Measurements from ENCODE around the gene GABPB1. TPM values are rescaled to one million over a fixed set of nuclear protein-coding genes. Genes with fewer than 3 reads are reported as not detected.

GABPB1 gene
- total and polyA plus RNA-seq, 2 experiments from 2014 or later: 23.3 to 38.7 TPM

DNA sequence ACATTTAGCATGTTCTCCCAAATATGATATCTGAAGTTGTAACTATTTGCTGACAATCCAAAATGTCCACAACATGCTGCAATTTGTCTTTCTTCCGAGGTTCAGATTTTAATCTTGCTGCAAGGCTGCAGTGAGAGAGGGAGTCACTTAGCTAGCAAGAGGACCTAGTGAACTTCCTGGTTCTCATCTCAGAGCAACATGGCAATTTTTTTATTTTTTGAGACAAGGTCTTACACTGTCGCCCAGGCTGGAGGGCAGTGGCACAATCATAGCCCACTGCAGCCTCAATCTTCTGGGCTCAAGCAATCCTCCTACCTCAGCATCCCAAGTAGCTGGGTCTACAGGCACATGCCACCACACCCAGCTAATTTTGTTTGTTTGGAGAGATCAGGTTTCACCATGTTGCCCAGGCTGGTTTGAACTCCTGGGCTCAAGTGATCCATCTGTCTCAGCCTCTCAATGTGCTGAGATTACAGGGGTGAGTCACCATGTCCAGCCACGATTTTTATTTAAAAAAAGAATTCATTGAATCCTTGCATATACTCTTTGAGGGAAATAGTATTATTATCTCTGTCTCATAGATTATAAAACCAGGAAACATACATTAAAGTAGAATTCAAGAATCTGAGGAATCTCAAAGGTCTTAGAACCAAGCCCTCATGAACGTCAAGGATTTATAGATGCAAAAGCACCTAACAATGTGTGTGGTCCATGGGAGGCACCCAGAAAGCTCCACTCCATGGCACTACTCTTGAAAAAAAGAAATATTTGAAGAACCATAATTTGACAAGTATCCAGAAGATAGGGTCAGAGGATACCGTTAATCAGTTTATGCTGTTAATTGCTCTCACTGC lies 98.6 kb downstream of the GABPB1 start:
- H2AFZ ChIP-seq: no peak overlapping the region
- no peaks in the 10 kb centered on the region for H3K79me2 ChIP-seq
- H4K20me1 ChIP-seq (ENCODE audit: insufficient read depth, poor library complexity, severe bottlenecking): no peaks in the 10 kb centered on the region
- H3K4me1 ChIP-seq (ENCODE audit: insufficient read depth): no peaks in the 10 kb centered on the region
- no peak overlapping the region for H3K4me2 ChIP-seq
- H3K27ac ChIP-seq: no peak overlapping the region
- DNase-seq (ENCODE audit: low spot score): no peak
- no peaks in the 10 kb centered on the region for H3K9me3 ChIP-seq (ENCODE audit: low read depth)
- no peak overlapping the region for H3K4me3 ChIP-seq
- WGBS (ENCODE audit: low lambda C conversion rate, missing lambda C conversion rate): 58% methylated on average over 5 of the region's 5 CpGs
- TF ChIP-seq EZH2 (IDR thresholded peaks at IDR 0.05; ENCODE audit: borderline replicate concordance) (no peak), EZH2phosphoT487 (IDR thresholded peaks at IDR 0.05; ENCODE audit: low read depth, severe bottlenecking, unreplicated experiment) (no peak)
- TF ChIP-seq, protein P1, sequence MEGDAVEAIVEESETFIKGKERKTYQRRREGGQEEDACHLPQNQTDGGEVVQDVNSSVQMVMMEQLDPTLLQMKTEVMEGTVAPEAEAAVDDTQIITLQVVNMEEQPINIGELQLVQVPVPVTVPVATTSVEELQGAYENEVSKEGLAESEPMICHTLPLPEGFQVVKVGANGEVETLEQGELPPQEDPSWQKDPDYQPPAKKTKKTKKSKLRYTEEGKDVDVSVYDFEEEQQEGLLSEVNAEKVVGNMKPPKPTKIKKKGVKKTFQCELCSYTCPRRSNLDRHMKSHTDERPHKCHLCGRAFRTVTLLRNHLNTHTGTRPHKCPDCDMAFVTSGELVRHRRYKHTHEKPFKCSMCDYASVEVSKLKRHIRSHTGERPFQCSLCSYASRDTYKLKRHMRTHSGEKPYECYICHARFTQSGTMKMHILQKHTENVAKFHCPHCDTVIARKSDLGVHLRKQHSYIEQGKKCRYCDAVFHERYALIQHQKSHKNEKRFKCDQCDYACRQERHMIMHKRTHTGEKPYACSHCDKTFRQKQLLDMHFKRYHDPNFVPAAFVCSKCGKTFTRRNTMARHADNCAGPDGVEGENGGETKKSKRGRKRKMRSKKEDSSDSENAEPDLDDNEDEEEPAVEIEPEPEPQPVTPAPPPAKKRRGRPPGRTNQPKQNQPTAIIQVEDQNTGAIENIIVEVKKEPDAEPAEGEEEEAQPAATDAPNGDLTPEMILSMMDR (IDR thresholded peaks at IDR 0.05; ENCODE audit: poor library complexity): no peak
- no peaks in the 10 kb centered on the region for H3K27me3 ChIP-seq
- H3K9me2 ChIP-seq (replicated peaks; ENCODE audit: insufficient read depth): no peaks in the 10 kb centered on the region
- no peaks in the 10 kb centered on the region for H3K36me3 ChIP-seq (replicated peaks; ENCODE audit: insufficient read depth, low read depth)

DNA sequence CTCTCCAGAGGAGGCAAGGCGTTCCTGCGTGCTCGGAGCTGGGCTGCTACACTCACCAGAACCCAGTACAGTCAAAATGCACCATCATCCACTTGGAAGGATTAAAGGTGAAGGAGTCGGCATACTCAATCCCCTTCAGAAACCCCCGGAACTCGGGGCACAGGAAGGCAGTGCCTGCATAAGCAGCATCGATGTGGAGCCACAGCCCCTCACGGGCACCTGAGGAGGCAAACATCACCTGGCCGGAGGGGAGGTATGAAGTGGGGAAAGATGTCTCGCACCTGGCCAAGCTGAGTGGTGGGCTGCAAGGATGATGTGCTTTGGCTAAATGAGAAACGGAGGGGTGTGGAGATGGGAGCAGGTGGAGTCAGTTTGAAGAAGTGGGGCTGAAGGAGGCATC lies 102.4 kb downstream of the GABPB1 start:
- H3K79me2 ChIP-seq: no peaks in the 10 kb centered on the region
- DNase-seq (ENCODE audit: low spot score): no peak
- H4K20me1 ChIP-seq (ENCODE audit: insufficient read depth, poor library complexity, severe bottlenecking): no peaks in the 10 kb centered on the region
- H3K4me1 ChIP-seq (ENCODE audit: insufficient read depth): no peaks in the 10 kb centered on the region
- H3K9me2 ChIP-seq (replicated peaks; ENCODE audit: insufficient read depth): no peaks in the 10 kb centered on the region
- H3K4me3 ChIP-seq: no peak overlapping the region
- H3K27me3 ChIP-seq: no peaks in the 10 kb centered on the region
- no peak overlapping the region for H3K27ac ChIP-seq
- WGBS (ENCODE audit: low lambda C conversion rate, missing lambda C conversion rate): 93% methylated on average over 11 of the region's 11 CpGs
- no peak overlapping the region for H2AFZ ChIP-seq
- H3K4me2 ChIP-seq: no peak overlapping the region
- H3K36me3 ChIP-seq (replicated peaks; ENCODE audit: insufficient read depth, low read depth): no peaks in the 10 kb centered on the region
- H3K9me3 ChIP-seq (ENCODE audit: low read depth): no peaks in the 10 kb centered on the region
- TF ChIP-seq, protein P1 (IDR thresholded peaks at IDR 0.05; ENCODE audit: poor library complexity): no peak
- TF ChIP-seq EZH2 (IDR thresholded peaks at IDR 0.05; ENCODE audit: borderline replicate concordance) (no peak), EZH2phosphoT487 (IDR thresholded peaks at IDR 0.05; ENCODE audit: low read depth, severe bottlenecking, unreplicated experiment) (no peak)

DNA sequence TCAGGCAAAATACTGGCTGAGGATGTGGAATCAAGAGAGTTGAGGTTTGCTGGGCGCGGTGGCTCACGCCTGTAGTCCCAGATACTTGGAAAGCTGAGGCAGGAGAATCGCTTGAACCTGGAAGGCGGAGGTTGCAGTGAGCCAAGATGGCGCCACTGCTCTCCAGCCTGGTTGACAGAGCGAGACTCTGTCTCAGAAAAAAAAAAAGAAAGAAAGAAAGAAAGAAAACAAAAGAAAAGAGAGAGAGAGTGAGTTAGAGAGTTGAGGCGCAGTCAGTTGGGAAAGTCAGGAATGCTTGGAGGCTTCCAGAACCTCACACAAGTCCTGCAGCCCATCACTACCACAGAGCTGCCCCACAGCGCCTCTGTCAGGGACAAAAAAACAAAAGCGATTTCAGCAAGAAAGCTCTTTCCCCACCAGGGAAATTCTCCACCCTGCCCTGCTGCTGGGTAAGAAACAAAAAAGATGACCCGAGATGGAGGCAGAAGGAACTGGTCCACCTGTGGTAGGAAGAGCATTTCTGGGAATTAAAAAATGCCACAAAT lies 103.3 kb downstream of the GABPB1 start:
- Histone ChIP-seq H3K27ac (no peak overlapping the region), H3K9me2 (replicated peaks; ENCODE audit: insufficient read depth) (no peaks in the 10 kb centered on the region), H3K9me3 (ENCODE audit: low read depth) (no peaks in the 10 kb centered on the region), H3K36me3 (replicated peaks; ENCODE audit: insufficient read depth, low read depth) (no peaks in the 10 kb centered on the region), H2AFZ (no peak overlapping the region), H3K27me3 (no peaks in the 10 kb centered on the region), H4K20me1 (ENCODE audit: insufficient read depth, poor library complexity, severe bottlenecking) (no peaks in the 10 kb centered on the region), H3K4me3 (no peak overlapping the region), H3K4me2 (no peak overlapping the region), H3K4me1 (ENCODE audit: insufficient read depth) (no peaks in the 10 kb centered on the region), H3K79me2 (no peaks in the 10 kb centered on the region)
- TF ChIP-seq EZH2 (IDR thresholded peaks at IDR 0.05; ENCODE audit: borderline replicate concordance): no peak
- TF ChIP-seq, protein P1 (IDR thresholded peaks at IDR 0.05; ENCODE audit: poor library complexity): no peak
- no peak for TF ChIP-seq EZH2phosphoT487 (IDR thresholded peaks at IDR 0.05; ENCODE audit: low read depth, severe bottlenecking, unreplicated experiment)
- WGBS (ENCODE audit: low lambda C conversion rate, missing lambda C conversion rate): 94% methylated on average over 10 of the region's 11 CpGs
- DNase-seq (ENCODE audit: low spot score): no peak
